NCI-H1436 (cell line): ENCODE results near the gene TMEM178A.
A peak's percentile ranks its signal among the peaks of the same experiment; 100 is the strongest.
"Not testable (repeated sequence)": the region's sequence is repeated elsewhere in the genome, so short reads cannot be mapped to it uniquely, and the experiment has no call there.

Experiments used
- DNase-seq: peaks from one replicate; lab custom pipeline; 2025; lab: John Stamatoyannopoulos, UW

The TMEM178A gene

GRCh38 chr2:39665811-39666490, at the start of gene TMEM178A:
TSS of gene TMEM178A (plus strand) at chr2:39665917. CDS start at chr2:39665975, 58 bp downstream.
- no peak for DNase-seq

DNA sequence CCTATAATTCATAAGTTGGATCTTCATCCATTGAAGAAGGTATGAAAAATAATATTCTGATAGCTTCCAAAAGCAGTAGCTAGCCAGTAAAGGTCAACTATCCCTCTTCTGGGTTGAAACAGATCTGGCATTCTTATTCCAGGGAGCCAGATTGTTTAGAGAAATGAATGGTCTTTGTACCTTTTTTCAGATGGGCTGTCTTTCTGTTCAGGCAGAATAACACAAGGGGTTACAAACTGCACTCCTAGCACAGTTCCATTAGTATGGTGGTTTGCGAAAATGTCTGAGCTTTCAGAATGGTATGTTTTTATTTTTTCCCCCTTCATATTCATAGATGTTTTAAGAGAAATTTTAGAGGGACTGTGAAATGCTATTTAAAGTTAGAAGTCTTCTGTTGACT, 47.5 kb upstream of the TMEM178A start:
- no peak for DNase-seq

- DNase-seq: no peak
These were observed 47.0 kb upstream of the TMEM178A start for GRCh38 chr2:39618736-39619135.

DNA sequence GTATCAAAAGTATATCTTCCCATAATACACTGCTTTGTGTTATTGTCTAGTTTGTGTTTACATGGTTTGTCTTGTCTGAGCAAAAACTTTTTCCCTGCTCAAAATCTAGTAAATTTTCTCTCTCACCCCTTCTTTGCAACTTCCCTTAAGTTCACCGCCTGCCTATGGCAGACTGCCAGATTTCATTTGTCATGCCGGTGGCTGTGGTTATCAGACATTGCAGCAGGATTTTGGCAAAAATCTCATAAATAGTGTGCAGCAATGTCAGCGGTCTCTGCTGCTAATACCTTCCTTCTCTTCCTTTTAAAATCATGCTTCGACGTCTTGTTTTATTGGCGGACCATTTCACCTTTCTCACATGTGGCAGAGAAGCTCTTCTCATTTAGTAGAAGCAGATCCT, 45.6 kb upstream of the TMEM178A start:
- no peak for DNase-seq

GRCh38 chr2:39621596-39621995, 44.1 kb upstream of the TMEM178A start:
- DNase-seq: no peak

- no peak for DNase-seq
These were observed 42.9 kb upstream of the TMEM178A start for GRCh38 chr2:39622860-39623259.

GRCh38 chr2:39623917-39624316, 41.8 kb upstream of the TMEM178A start:
- no peak for DNase-seq

DNA sequence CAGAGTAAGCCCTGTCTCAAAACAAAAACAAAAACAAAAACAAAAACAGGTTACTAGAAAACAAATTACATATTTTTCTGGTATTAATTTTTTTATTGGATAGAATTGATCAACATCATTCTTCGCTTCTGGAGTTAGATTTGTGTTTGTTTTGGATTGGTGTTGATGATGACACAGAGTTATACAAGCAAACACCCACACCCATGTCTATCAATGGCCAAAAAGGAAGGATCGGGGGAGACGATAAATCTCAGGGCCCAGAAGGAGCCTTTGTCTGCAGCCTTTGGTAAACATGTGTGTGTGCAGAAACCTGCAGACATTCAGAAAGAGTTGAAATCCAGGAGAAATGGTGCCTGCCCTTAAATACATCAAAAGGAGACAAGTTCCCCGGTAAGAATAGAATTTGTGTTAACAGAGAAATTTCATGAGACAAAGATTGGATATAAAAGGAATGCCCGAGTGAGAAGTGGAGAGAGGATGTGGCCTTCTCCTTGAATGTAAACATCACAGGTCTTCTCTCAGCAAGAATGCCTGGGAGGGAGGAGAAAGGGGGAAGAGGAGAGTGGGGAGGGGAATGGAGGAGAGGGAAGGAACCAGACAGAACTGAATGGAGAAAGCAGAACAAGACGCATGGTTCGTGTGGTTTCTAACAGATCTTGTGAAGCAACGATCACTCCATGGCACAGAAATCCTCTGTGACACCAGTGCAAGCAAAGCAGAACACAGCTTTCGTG, 40.4 kb upstream of the TMEM178A start:
- no peak for DNase-seq

DNA sequence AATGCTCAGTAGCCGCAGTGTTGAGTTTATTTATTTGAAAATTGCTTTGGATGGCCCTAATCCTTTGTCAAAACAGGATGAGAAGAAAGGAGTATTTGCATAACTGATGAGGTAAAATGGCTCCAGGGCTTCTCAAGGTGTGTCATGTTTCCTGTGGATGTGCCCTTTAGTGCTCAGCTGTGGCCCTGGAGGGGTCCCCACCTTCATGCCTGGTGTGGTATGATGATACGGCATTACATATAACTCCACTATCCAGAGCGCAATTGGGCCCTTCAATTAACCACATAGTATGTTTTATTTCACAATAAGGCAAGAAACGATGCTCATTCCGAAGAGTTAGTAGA, 39.8 kb upstream of the TMEM178A start:
- peak; percentile 14 for DNase-seq

GRCh38 chr2:39628346-39628745, 37.4 kb upstream of the TMEM178A start:
- not testable (repeated sequence) for DNase-seq

GRCh38 chr2:39629646-39630045, 36.1 kb upstream of the TMEM178A start:
- no peak for DNase-seq

DNA sequence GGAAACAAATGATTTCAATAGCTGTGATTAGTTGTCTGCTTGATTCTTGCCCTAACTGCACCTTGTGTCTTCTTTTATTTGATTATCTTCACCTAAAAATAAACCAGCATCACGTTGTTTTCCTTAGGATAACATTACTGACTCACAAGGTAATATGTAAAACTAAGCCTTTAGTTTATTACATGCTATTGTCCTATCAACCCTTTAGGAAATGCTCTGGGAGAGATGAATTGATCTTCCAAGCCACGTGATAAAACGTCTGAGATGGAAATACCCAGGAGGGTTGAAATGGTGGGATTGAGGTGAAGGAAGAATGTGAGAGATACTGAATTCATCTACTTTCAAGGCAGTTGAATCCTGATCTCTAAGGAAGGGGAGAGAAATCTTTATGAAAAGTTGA, 34.5 kb upstream of the TMEM178A start:
- DNase-seq: no peak

DNA sequence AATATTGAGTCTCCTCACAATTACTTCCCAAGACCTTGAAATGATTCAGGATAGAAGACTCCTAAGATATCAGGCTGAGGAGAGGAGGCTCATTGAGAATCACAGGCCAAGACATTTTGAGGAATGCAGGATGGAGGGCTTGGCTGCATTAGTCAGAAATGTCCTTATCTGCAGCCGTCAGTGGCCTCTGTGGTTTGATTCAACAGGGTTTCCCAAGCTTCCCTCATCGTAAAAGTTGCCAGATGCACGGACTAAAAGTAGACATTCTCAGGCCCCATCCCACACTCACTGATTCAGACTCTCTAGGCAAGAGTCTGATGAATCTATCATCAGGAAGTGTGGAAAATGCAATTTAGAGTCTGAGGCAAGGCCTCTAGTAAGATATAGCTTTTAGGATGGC, 34.0 kb upstream of the TMEM178A start:
- DNase-seq: no peak

DNA sequence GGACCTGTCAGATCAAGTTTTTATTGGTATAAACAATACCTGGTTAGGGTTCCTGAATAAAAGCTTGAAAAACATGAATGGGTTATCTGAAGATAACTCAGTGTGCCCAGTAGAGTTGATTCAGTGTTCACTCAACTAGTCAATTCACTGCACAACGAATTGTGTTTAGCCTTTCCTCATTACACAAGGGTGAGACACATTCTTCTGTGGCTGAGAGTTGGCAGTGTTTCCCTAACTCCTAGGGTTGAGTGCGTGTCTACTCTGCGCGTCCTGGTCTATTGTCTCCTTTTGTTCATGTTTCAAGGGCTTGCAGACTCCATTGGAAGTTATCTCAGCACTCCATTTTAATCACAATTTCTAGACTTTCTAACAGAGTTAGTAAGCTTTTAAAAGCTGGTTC, 32.8 kb upstream of the TMEM178A start:
- DNase-seq: no peak

DNA sequence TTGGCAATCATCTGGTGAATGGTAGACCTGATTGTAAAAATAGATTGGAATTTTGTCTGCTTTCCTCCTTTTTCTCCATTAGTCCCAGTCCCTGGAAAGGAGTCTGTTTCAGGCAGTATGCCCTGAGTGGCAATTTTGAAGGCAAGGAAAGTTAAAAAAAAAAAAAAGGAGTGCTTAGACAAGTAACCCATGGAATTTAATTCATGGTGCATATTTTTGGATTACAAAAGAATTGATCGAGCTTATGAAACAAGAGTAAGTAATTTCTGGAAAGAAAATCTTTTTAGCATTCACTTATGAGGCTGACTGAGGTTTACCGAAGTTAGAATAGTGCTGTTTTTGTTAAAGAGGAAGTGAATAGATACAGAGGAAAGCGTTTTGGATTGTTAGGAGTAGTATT, 29.4 kb upstream of the TMEM178A start:
- no peak for DNase-seq

DNA sequence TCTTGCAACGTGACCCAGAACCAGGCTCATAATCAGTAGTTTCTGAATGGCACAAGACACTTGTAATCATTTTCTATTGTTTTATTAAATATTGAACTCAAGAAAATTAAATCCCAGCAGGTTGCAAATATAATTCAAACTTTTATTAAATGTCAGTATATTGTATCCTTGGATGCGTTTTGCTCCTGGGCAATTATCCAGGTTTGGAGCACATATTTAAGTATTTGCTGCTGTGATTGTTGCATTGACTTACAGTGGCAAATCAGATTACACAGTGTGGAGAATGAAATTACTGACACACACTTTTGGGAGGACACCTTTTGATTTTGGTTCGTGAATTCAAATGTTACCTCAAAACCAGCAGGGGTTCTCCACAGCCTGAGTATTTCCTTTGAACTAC, 27.1 kb upstream of the TMEM178A start:
- DNase-seq: no peak

- DNase-seq: no peak
These were observed 25.6 kb upstream of the TMEM178A start for GRCh38 chr2:39640107-39640506.

- DNase-seq: no peak
These were observed 25.0 kb upstream of the TMEM178A start for GRCh38 chr2:39640681-39641080.

DNA sequence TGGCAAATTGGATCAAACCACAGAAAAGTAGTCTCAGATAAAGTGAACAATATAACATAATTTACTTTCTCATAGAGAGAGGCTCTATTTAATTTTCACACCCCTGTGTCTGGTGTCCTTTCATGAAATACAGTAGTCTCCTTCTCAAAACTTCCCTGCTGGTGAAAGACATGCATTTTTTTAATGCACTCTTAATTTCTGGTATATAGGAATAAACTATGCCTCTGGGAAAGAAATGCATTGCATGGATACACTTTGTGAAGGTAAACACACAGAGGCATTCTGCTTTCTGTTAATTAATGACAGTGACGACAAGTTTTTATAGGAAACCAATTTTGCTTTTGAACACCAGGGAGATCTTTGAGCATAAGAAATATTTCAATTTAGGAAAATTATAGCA, 24.1 kb upstream of the TMEM178A start:
- DNase-seq: no peak

- no peak for DNase-seq
These were observed 23.5 kb upstream of the TMEM178A start for GRCh38 chr2:39642051-39642718.

DNA sequence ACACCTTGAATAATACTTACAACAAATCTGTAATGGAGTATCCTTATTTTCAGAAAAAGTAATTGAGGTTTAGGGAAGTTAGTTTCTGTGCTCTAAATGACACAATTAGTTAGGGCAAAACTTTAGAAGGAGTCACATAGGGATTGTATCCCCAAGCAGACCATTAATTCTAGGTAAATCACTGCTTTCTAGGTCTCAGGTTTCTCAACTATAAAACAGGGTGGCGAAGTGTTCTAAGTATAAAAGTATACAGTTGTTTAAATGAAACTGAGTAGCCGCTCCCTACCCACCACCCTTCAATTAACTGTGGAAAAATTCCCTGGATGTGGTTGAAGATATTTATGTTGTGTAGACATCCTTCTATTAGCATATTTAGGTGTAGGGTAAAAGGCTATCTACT, 19.9 kb upstream of the TMEM178A start:
- DNase-seq: no peak

DNA sequence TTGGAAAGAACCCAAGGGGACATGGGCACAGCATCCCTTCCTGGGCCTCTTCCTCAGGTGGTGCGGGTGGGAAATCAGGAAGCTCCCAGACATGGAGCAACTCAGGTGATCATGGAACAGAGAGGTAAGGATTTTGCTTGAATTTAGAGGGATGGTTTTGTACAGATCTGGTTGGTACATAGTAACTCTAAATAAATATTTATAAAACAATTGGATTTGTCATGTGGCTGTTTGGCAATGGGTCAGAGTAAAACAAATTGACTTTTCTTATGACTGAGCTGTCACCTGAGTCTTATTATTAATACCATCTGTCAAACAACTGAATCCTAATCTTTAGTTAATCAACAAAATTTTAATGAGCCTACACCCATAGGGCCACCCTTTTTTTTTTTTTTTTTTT, 19.4 kb upstream of the TMEM178A start:
- DNase-seq: no peak

GRCh38 chr2:39647104-39647765, 18.5 kb upstream of the TMEM178A start:
- DNase-seq: no peak
